ENCODE data around the gene ANKS3. TPM values are rescaled to one million over a fixed set of nuclear protein-coding genes. Genes with fewer than 3 reads are reported as not detected.

Gene ANKS3
- total and polyA plus RNA-seq, 2 donors from 2014 or later = 20.7 to 27.6 TPM

- H3K27me3 ChIP-seq (ENCODE audit: control insufficient read depth, insufficient read depth, low read length) = no peaks in the 10 kb centered on the region
- H3K9ac ChIP-seq (ENCODE audit: low read length in 3 of 3) = no peak overlapping the region
- intact Hi-C loops (cut with DNase I) = no loop called here
- no peaks in the 10 kb centered on the region for H3K4me1 ChIP-seq (ENCODE audit: control insufficient read depth in 2 of 3, insufficient read depth in 2 of 3, low read depth in 1 of 3, low read length in 3 of 3)
- no peak overlapping the region for H3K4me3 ChIP-seq (ENCODE audit: low read length in 3 of 3)
- FAIRE-seq = no peak
- no peak overlapping the region for H3K27ac ChIP-seq (ENCODE audit: low read depth in 2 of 2, low read length in 2 of 2)
- peaks cover 0 to 2% (median 0%) of the 10 kb centered on the region in 3 donors for H3K9me3 ChIP-seq (ENCODE audit: control insufficient read depth in 2 of 3, insufficient read depth in 1 of 3, low read length in 3 of 3)
- peaks cover 7 to 23% (median 20%) of the 10 kb centered on the region in 3 donors for H3K36me3 ChIP-seq (ENCODE audit: control insufficient read depth in 2 of 3, insufficient read depth in 3 of 3, low read length in 3 of 3)
- no peak for TF ChIP-seq CTCF (IDR thresholded peaks at IDR 0.05; ENCODE audit: borderline replicate concordance, extremely low read depth, insufficient read depth)
- DNase-seq = no peak
Observed at GRCh38 chr16:4750896-4751295, 16.8 kb upstream of the ANKS3 start.

GRCh38 chr16:4749700-4750257, 15.7 kb upstream of the ANKS3 start:
- DNase-seq = no peak

GRCh38 chr16:4748682-4749411, 14.8 kb upstream of the ANKS3 start:
- no peak for FAIRE-seq

More at GRCh38 chr16:4749700-4750257, 15.7 kb upstream of the ANKS3 start:
- Histone ChIP-seq H3K36me3 (ENCODE audit: control insufficient read depth in 2 of 3, insufficient read depth in 3 of 3, low read length in 3 of 3) (peaks cover 4 to 20% (median 14%) of the 10 kb centered on the region in 3 donors), H3K4me3 (ENCODE audit: low read length in 3 of 3) (no peak overlapping the region), H3K9ac (ENCODE audit: low read length in 3 of 3) (no peak overlapping the region), H3K4me1 (ENCODE audit: control insufficient read depth in 2 of 3, insufficient read depth in 2 of 3, low read depth in 1 of 3, low read length in 3 of 3) (no peaks in the 10 kb centered on the region), H3K27ac (ENCODE audit: low read depth in 2 of 2, low read length in 2 of 2) (no peak overlapping the region), H3K9me3 (ENCODE audit: control insufficient read depth in 2 of 3, insufficient read depth in 1 of 3, low read length in 3 of 3) (no peaks in the 10 kb centered on the region), H3K27me3 (ENCODE audit: control insufficient read depth, insufficient read depth, low read length) (no peaks in the 10 kb centered on the region)
- intact Hi-C loops (cut with DNase I) = no loop called here
- no peak for TF ChIP-seq CTCF (IDR thresholded peaks at IDR 0.05; ENCODE audit: borderline replicate concordance, extremely low read depth, insufficient read depth)
- FAIRE-seq = no peak

More at GRCh38 chr16:4748682-4749411, 14.8 kb upstream of the ANKS3 start:
- Histone ChIP-seq H3K4me1 (ENCODE audit: control insufficient read depth in 2 of 3, insufficient read depth in 2 of 3, low read depth in 1 of 3, low read length in 3 of 3) (no peaks in the 10 kb centered on the region), H3K36me3 (ENCODE audit: control insufficient read depth in 2 of 3, insufficient read depth in 3 of 3, low read length in 3 of 3) (peaks cover 2 to 19% (median 12%) of the 10 kb centered on the region in 3 donors), H3K9ac (ENCODE audit: low read length in 3 of 3) (no peak overlapping the region), H3K27ac (ENCODE audit: low read depth in 2 of 2, low read length in 2 of 2) (no peak overlapping the region), H3K4me3 (ENCODE audit: low read length in 3 of 3) (no peak overlapping the region), H3K9me3 (ENCODE audit: control insufficient read depth in 2 of 3, insufficient read depth in 1 of 3, low read length in 3 of 3) (no peaks in the 10 kb centered on the region), H3K27me3 (ENCODE audit: control insufficient read depth, insufficient read depth, low read length) (no peaks in the 10 kb centered on the region)
- intact Hi-C loops (cut with DNase I) = no loop called here
- no peak for DNase-seq
- TF ChIP-seq CTCF (IDR thresholded peaks at IDR 0.05; ENCODE audit: borderline replicate concordance, extremely low read depth, insufficient read depth) = no peak
